Neural progenitor cell (in vitro differentiated cells): Measurements from ENCODE around the gene TACR1. TPM values are rescaled to one million over a fixed set of nuclear protein-coding genes. Genes with fewer than 3 reads are reported as not detected.

ENCODE experiments used
- DNase-seq: peaks from one replicate; pipeline ENCODE4 v3.0.0-alpha.2; 2016; ENCODE audit warnings: low spot score
- H2AFZ ChIP-seq: fragments of 200-600 bp; sonication (generic); replicated peaks from 2 replicates; pipeline ENCODE4 v1.6.1; 2016; ENCODE audit warnings: antibody characterized with exemption
- H3F3A ChIP-seq: fragments of 200-600 bp; sonication (generic); 2 replicates; pipeline ENCODE4 v1.6.1; 2016; ENCODE audit warnings: antibody characterized with exemption, low read depth
- H3K27ac ChIP-seq: fragments of 200-600 bp; sonication (generic); 2 replicates; pipeline ENCODE4 v1.5.1; 2016; ENCODE audit warnings: mild to moderate bottlenecking
- H3K27me3 ChIP-seq: fragments of 200-600 bp; sonication (generic); 2 replicates; pipeline ENCODE4 v1.6.1; 2016; ENCODE audit warnings: mild to moderate bottlenecking, moderate library complexity
- H3K36me3 ChIP-seq: fragments of 200-600 bp; sonication (generic); 2 replicates; pipeline ENCODE4 v1.5.1; 2016
- H3K4me1 ChIP-seq: fragments of 200-600 bp; sonication (generic); 2 replicates; pipeline ENCODE4 v1.6.1; 2016; ENCODE audit warnings: mixed run types
- H3K4me2 ChIP-seq: fragments of 200-600 bp; sonication (generic); 2 replicates; pipeline ENCODE4 v1.6.1; 2016
- H3K4me3 ChIP-seq: fragments of 200-600 bp; sonication (generic); 2 replicates; pipeline ENCODE4 v1.5.1; 2016
- H3K79me2 ChIP-seq: fragments of 200-600 bp; sonication (generic); 2 replicates; pipeline ENCODE4 v1.6.1; 2016; ENCODE audit warnings: low read depth
- H3K9ac ChIP-seq: fragments of 200-600 bp; sonication (generic); 2 replicates; pipeline ENCODE4 v1.6.1; 2016
- H3K9me3 ChIP-seq: fragments of 200-600 bp; sonication (generic); 2 replicates; pipeline ENCODE4 v1.5.1; 2016; ENCODE audit warnings: low read depth
- H4K20me1 ChIP-seq: fragments of 200-600 bp; sonication (generic); 2 replicates; pipeline ENCODE4 v1.6.1; 2016; ENCODE audit warnings: low read depth
- H3K27ac Mint-ChIP-seq: 3 replicates; pipeline ENCODE4 v1.8.0; 2021; ENCODE audit warnings: mixed read lengths
- H3K27me3 Mint-ChIP-seq: 2 replicates; pipeline ENCODE4 v1.8.0; 2022; ENCODE audit warnings: low read depth, mild to moderate bottlenecking, inconsistent platforms, moderate library complexity, mixed read lengths; ENCODE audit not compliant: insufficient read depth
- H3K36me3 Mint-ChIP-seq: 3 replicates; pipeline ENCODE4 v1.8.0; 2021; ENCODE audit warnings: mixed read lengths
- H3K4me1 Mint-ChIP-seq: 3 replicates; pipeline ENCODE4 v1.8.0; 2021; ENCODE audit warnings: mixed read lengths
- H3K4me3 Mint-ChIP-seq: 3 replicates; pipeline ENCODE4 v1.8.0; 2021; ENCODE audit warnings: mild to moderate bottlenecking, moderate library complexity, mixed read lengths
- H3K9me3 Mint-ChIP-seq: 3 replicates; pipeline ENCODE4 v1.8.0; 2020; ENCODE audit warnings: mixed read lengths
- CTCF ChIP-seq: fragments of 200-600 bp; sonication (generic); IDR thresholded peaks from 2 replicates; pipeline ENCODE4 v1.5.1; 2017; ENCODE audit warnings: antibody characterized with exemption, mild to moderate bottlenecking
- EZH2 ChIP-seq: fragments of 200-600 bp; sonication (generic); IDR thresholded peaks from 2 replicates; pipeline ENCODE4 v1.6.1; 2017; ENCODE audit warnings: antibody characterized with exemption, mild to moderate bottlenecking, moderate library complexity
- EZH2phosphoT487 ChIP-seq: fragments of 200-600 bp; sonication (generic); IDR thresholded peaks from 2 replicates; pipeline ENCODE4 v1.6.1; 2017; ENCODE audit warnings: antibody characterized with exemption
- total RNA-seq: library from RNA; depleted of rRNA; stranded (reverse); fragments of >200 nt; gene quantifications from 2 replicates; pipeline ENCODE4 v1.2.3, GENCODE V29; 2015; ENCODE audit warnings: low replicate concordance

The TACR1 gene
- total RNA-seq, 1 donor from 2014 or later: not detected

GRCh38 chr2:75074228-75074627 lies 125.1 kb downstream of the TACR1 start:
- Histone ChIP-seq H3K9me3 (no peaks in the 10 kb centered on the region), H3K27me3 (no peaks in the 10 kb centered on the region), H2AFZ (no peak overlapping the region), H3K36me3 (no peaks in the 10 kb centered on the region), H3F3A (no peaks in the 10 kb centered on the region), H3K9ac (no peak overlapping the region), H3K79me2 (no peaks in the 10 kb centered on the region), H3K4me3 (no peak overlapping the region), H3K4me2 (peak overlapping the region; percentile 2), H3K4me1 (peaks cover 15% of the 10 kb centered on the region), H3K27ac (no peak overlapping the region), H4K20me1 (no peaks in the 10 kb centered on the region)
- Mint-ChIP-seq H3K36me3 (no peaks in the 10 kb centered on the region), H3K4me3 (no peak overlapping the region), H3K4me1 (peaks cover 5% of the 10 kb centered on the region), H3K27me3 (peaks cover 8% of the 10 kb centered on the region), H3K27ac (no peak overlapping the region), H3K9me3 (no peaks in the 10 kb centered on the region)
- no peak for DNase-seq
- TF ChIP-seq CTCF (no peak), EZH2 (no peak), EZH2phosphoT487 (no peak)

- no peak overlapping the region for H3K4me2 ChIP-seq
- no peak overlapping the region for H3K27ac ChIP-seq
These were observed 127.6 kb downstream of the TACR1 start for GRCh38 chr2:75071766-75072165.

GRCh38 chr2:75068546-75068945 lies 130.8 kb downstream of the TACR1 start:
- H4K20me1 ChIP-seq: no peaks in the 10 kb centered on the region
- Mint-ChIP-seq H3K9me3 (no peaks in the 10 kb centered on the region), H3K36me3 (no peaks in the 10 kb centered on the region), H3K27ac (no peak overlapping the region), H3K4me1 (peaks cover 9% of the 10 kb centered on the region), H3K27me3 (peaks cover 5% of the 10 kb centered on the region), H3K4me3 (no peak overlapping the region)
- no peaks in the 10 kb centered on the region for H3K9me3 ChIP-seq
- no peaks in the 10 kb centered on the region for H3K4me1 ChIP-seq
- no peak for DNase-seq
- no peak overlapping the region for H3K9ac ChIP-seq
- no peaks in the 10 kb centered on the region for H3K27me3 ChIP-seq
- H3K27ac ChIP-seq: no peak overlapping the region
- no peak overlapping the region for H3K4me3 ChIP-seq
- H2AFZ ChIP-seq: no peak overlapping the region
- no peaks in the 10 kb centered on the region for H3K36me3 ChIP-seq
- no peaks in the 10 kb centered on the region for H3F3A ChIP-seq
- H3K79me2 ChIP-seq: no peaks in the 10 kb centered on the region
- TF ChIP-seq CTCF (no peak), EZH2phosphoT487 (no peak), EZH2 (no peak)
- no peak overlapping the region for H3K4me2 ChIP-seq

More at GRCh38 chr2:75071766-75072165, 127.6 kb downstream of the TACR1 start:
- Histone ChIP-seq H3K9me3 (no peaks in the 10 kb centered on the region), H3K79me2 (no peaks in the 10 kb centered on the region), H2AFZ (no peak overlapping the region), H3F3A (no peaks in the 10 kb centered on the region), H3K9ac (no peak overlapping the region), H3K4me1 (peaks cover 15% of the 10 kb centered on the region), H3K4me3 (no peak overlapping the region), H4K20me1 (no peaks in the 10 kb centered on the region), H3K36me3 (no peaks in the 10 kb centered on the region), H3K27me3 (no peaks in the 10 kb centered on the region)
- H3K27me3 Mint-ChIP-seq: peaks cover 8% of the 10 kb centered on the region
- no peak for DNase-seq
- H3K27ac Mint-ChIP-seq: no peak overlapping the region
- no peaks in the 10 kb centered on the region for H3K9me3 Mint-ChIP-seq
- no peaks in the 10 kb centered on the region for H3K36me3 Mint-ChIP-seq
- peaks cover 5% of the 10 kb centered on the region for H3K4me1 Mint-ChIP-seq
- H3K4me3 Mint-ChIP-seq: no peak overlapping the region
- no peak for TF ChIP-seq EZH2phosphoT487
- TF ChIP-seq CTCF: no peak
- no peak for TF ChIP-seq EZH2
